ENCODE measurements around the gene CES4A. TPM values are rescaled to one million over a fixed set of nuclear protein-coding genes. Genes with fewer than 3 reads are reported as not detected.

Gene CES4A
- total and polyA plus RNA-seq, 2 of the 13 experiments (the other 11 are each of a cell fraction or from before 2014, with no cell fraction given), result 0.09 to 0.17 TPM

GRCh38 chr16:66954097-66954659 lies 34.2 kb upstream of the CES4A start (continued):
- TF ChIP-seq ZNF567 (CRISPR knock-in tag; IDR thresholded peaks at IDR 0.05; ENCODE audit: borderline replicate concordance) (no peak), RBFOX2 (IDR thresholded peaks at IDR 0.05; ENCODE audit: low read depth, low read length) (no peak), SCMH1 (CRISPR knock-in tag; IDR thresholded peaks at IDR 0.05; ENCODE audit: borderline replicate concordance) (no peak), NONO (IDR thresholded peaks at IDR 0.05) (no peak), NONO (CRISPR knock-in tag; conservative IDR thresholded peaks at IDR 0.05) (no peak), SNAI1 (CRISPR knock-in tag; IDR thresholded peaks at IDR 0.05; ENCODE audit: borderline replicate concordance) (no peak), KDM4B (CRISPR knock-in tag; IDR thresholded peaks at IDR 0.05) (0 out of 2 replicates have a peak, but pooled peaks have one; percentile 29), ZNF282 (IDR thresholded peaks at IDR 0.05; ENCODE audit: partially characterized antibody) (no peak), ZNF432 (CRISPR knock-in tag; IDR thresholded peaks at IDR 0.05; ENCODE audit: borderline replicate concordance) (no peak), TOPORS (CRISPR knock-in tag; IDR thresholded peaks at IDR 0.05) (no peak), ZIK1 (CRISPR knock-in tag; IDR thresholded peaks at IDR 0.05; ENCODE audit: borderline replicate concordance, low read depth) (no peak), LCORL (IDR thresholded peaks at IDR 0.05) (peak; percentile 40; the same call in 1 of the 2 replicates), LCORL (CRISPR knock-in tag; IDR thresholded peaks at IDR 0.05) (peak; percentile 73), ZNF562 (CRISPR knock-in tag; IDR thresholded peaks at IDR 0.05; ENCODE audit: borderline replicate concordance) (no peak), ZNF484 (CRISPR knock-in tag; IDR thresholded peaks at IDR 0.05; ENCODE audit: borderline replicate concordance, low read depth) (no peak), RFX5 (IDR thresholded peaks at IDR 0.05; ENCODE audit: low read depth, low read length) (no peak), SMYD3 (CRISPR knock-in tag; IDR thresholded peaks at IDR 0.05) (no peak), ELF3 (CRISPR knock-in tag; IDR thresholded peaks at IDR 0.05) (peak; percentile 44; the same call in 1 of the 2 replicates), ATRX (CRISPR knock-in tag; IDR thresholded peaks at IDR 0.05; ENCODE audit: borderline replicate concordance) (no peak)
- TF ChIP-seq, protein P1, sequence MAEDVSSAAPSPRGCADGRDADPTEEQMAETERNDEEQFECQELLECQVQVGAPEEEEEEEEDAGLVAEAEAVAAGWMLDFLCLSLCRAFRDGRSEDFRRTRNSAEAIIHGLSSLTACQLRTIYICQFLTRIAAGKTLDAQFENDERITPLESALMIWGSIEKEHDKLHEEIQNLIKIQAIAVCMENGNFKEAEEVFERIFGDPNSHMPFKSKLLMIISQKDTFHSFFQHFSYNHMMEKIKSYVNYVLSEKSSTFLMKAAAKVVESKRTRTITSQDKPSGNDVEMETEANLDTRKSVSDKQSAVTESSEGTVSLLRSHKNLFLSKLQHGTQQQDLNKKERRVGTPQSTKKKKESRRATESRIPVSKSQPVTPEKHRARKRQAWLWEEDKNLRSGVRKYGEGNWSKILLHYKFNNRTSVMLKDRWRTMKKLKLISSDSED (CRISPR knock-in tag; IDR thresholded peaks at IDR 0.05), result no peak
- TF ChIP-seq, protein P2, sequence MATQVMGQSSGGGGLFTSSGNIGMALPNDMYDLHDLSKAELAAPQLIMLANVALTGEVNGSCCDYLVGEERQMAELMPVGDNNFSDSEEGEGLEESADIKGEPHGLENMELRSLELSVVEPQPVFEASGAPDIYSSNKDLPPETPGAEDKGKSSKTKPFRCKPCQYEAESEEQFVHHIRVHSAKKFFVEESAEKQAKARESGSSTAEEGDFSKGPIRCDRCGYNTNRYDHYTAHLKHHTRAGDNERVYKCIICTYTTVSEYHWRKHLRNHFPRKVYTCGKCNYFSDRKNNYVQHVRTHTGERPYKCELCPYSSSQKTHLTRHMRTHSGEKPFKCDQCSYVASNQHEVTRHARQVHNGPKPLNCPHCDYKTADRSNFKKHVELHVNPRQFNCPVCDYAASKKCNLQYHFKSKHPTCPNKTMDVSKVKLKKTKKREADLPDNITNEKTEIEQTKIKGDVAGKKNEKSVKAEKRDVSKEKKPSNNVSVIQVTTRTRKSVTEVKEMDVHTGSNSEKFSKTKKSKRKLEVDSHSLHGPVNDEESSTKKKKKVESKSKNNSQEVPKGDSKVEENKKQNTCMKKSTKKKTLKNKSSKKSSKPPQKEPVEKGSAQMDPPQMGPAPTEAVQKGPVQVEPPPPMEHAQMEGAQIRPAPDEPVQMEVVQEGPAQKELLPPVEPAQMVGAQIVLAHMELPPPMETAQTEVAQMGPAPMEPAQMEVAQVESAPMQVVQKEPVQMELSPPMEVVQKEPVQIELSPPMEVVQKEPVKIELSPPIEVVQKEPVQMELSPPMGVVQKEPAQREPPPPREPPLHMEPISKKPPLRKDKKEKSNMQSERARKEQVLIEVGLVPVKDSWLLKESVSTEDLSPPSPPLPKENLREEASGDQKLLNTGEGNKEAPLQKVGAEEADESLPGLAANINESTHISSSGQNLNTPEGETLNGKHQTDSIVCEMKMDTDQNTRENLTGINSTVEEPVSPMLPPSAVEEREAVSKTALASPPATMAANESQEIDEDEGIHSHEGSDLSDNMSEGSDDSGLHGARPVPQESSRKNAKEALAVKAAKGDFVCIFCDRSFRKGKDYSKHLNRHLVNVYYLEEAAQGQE (IDR thresholded peaks at IDR 0.05; ENCODE audit: borderline replicate concordance in 1 of 2, low read depth in 1 of 2, low read length in 2 of 2), result no peak
- TF ChIP-seq, protein P3, sequence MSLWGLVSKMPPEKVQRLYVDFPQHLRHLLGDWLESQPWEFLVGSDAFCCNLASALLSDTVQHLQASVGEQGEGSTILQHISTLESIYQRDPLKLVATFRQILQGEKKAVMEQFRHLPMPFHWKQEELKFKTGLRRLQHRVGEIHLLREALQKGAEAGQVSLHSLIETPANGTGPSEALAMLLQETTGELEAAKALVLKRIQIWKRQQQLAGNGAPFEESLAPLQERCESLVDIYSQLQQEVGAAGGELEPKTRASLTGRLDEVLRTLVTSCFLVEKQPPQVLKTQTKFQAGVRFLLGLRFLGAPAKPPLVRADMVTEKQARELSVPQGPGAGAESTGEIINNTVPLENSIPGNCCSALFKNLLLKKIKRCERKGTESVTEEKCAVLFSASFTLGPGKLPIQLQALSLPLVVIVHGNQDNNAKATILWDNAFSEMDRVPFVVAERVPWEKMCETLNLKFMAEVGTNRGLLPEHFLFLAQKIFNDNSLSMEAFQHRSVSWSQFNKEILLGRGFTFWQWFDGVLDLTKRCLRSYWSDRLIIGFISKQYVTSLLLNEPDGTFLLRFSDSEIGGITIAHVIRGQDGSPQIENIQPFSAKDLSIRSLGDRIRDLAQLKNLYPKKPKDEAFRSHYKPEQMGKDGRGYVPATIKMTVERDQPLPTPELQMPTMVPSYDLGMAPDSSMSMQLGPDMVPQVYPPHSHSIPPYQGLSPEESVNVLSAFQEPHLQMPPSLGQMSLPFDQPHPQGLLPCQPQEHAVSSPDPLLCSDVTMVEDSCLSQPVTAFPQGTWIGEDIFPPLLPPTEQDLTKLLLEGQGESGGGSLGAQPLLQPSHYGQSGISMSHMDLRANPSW (CRISPR knock-in tag; IDR thresholded peaks at IDR 0.05; ENCODE audit: borderline replicate concordance), result no peak
